WTC11 (cell line): Measurements from ENCODE around the gene NAV2.

Experiments
- CREB1 ChIP-seq: sonication (generic); formaldehyde crosslinking; IDR thresholded peaks from 2 replicates; pipeline ENCODE4 v1.8.0; 2023; ENCODE audit warnings: mild to moderate bottlenecking, missing genetic modification reagents
- JUN ChIP-seq: sonication (generic); formaldehyde crosslinking; IDR thresholded peaks from 2 replicates; pipeline ENCODE4 v1.8.0; 2023; ENCODE audit warnings: mild to moderate bottlenecking, missing genetic modification reagents
- NR1H2 ChIP-seq: sonication (generic); formaldehyde crosslinking; IDR thresholded peaks from 2 replicates; pipeline ENCODE4 v1.9.0; 2021; ENCODE audit warnings: mild to moderate bottlenecking, moderate library complexity, missing genetic modification reagents
- SP1 ChIP-seq: sonication (generic); formaldehyde crosslinking; conservative IDR thresholded peaks from 2 replicates; pipeline ENCODE4 v1.8.1; 2022; ENCODE audit warnings: missing genetic modification reagents
- ZNF121 ChIP-seq: sonication (generic); formaldehyde crosslinking; IDR thresholded peaks from 2 replicates; pipeline ENCODE4 v1.8.0; 2023; ENCODE audit warnings: missing genetic modification reagents
- ZNF416 ChIP-seq: fragments of 250-450 bp; sonication (Bioruptor Pico); IDR thresholded peaks from 2 replicates; pipeline ENCODE4 v1.9.0; 2021; ENCODE audit warnings: mild to moderate bottlenecking, inconsistent platforms
- ZNF671 ChIP-seq: fragments of 250-450 bp; sonication (Bioruptor Pico); IDR thresholded peaks from 2 replicates; pipeline ENCODE4 v1.8.0; 2021; ENCODE audit warnings: mild to moderate bottlenecking
- TF ChIP-seq, protein P1 (sequence below): sonication (generic); formaldehyde crosslinking; IDR thresholded peaks from 2 replicates; pipeline ENCODE4 v1.8.0; 2023; ENCODE audit warnings: mild to moderate bottlenecking, missing genetic modification reagents
- TF ChIP-seq, protein P2 (sequence below): sonication (generic); formaldehyde crosslinking; IDR thresholded peaks from 2 replicates; pipeline ENCODE4 v1.8.1; 2022; ENCODE audit warnings: missing genetic modification reagents, borderline replicate concordance
- TF ChIP-seq, protein P3 (sequence below): fragments of 200-600 bp; IDR thresholded peaks from 2 replicates; pipeline ENCODE4 v1.8.0; 2022; ENCODE audit warnings: antibody characterized with exemption
- TF ChIP-seq, protein P4 (sequence below): sonication (generic); formaldehyde crosslinking; IDR thresholded peaks from 2 replicates; pipeline ENCODE4 v1.8.0; 2022; ENCODE audit warnings: mild to moderate bottlenecking, missing genetic modification reagents

DNA sequence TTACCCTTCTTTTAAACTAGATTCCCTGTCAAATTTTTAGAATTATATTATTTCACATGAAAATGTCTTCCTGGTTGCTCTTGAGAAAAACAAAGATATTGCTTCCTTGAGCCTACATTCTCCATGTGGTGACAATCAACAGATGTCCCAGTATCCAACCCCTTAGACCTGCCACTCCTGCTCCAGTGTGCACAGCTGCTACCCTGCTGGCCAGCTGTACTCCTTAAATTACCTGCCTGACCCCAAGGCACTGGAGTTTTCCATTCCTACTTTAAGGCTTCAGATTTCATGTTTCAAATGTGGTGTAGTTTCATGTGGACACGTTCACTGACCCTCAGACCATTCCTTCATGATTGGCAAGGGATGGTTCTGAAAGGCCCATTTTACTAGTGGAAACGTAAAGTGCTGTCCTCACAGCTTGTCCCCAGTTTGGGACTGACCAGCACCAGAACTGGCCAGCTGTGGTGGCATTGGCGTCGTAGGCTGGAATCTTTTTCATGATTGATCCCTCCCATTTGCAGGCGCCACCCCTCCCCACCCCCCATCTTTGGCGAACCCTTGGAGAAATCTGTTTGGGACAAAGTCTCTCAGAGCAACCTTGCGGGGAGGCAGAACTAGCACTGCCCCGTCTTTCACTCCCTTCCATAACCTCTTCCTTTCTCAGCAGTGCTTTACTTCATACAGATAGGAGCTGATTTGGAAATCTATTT is 324.1 kb downstream of the NAV2 start:
- TF ChIP-seq ZNF416 (CRISPR knock-in tag) (no peak), JUN (CRISPR knock-in tag) (no peak), ZNF671 (CRISPR knock-in tag) (no peak), CREB1 (CRISPR knock-in tag) (no peak), ZNF121 (no peak), SP1 (CRISPR knock-in tag) (no peak), NR1H2 (CRISPR knock-in tag) (no peak)
- TF ChIP-seq, protein P1, sequence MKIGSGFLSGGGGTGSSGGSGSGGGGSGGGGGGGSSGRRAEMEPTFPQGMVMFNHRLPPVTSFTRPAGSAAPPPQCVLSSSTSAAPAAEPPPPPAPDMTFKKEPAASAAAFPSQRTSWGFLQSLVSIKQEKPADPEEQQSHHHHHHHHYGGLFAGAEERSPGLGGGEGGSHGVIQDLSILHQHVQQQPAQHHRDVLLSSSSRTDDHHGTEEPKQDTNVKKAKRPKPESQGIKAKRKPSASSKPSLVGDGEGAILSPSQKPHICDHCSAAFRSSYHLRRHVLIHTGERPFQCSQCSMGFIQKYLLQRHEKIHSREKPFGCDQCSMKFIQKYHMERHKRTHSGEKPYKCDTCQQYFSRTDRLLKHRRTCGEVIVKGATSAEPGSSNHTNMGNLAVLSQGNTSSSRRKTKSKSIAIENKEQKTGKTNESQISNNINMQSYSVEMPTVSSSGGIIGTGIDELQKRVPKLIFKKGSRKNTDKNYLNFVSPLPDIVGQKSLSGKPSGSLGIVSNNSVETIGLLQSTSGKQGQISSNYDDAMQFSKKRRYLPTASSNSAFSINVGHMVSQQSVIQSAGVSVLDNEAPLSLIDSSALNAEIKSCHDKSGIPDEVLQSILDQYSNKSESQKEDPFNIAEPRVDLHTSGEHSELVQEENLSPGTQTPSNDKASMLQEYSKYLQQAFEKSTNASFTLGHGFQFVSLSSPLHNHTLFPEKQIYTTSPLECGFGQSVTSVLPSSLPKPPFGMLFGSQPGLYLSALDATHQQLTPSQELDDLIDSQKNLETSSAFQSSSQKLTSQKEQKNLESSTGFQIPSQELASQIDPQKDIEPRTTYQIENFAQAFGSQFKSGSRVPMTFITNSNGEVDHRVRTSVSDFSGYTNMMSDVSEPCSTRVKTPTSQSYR (CRISPR knock-in tag), result no peak
- TF ChIP-seq, protein P2, sequence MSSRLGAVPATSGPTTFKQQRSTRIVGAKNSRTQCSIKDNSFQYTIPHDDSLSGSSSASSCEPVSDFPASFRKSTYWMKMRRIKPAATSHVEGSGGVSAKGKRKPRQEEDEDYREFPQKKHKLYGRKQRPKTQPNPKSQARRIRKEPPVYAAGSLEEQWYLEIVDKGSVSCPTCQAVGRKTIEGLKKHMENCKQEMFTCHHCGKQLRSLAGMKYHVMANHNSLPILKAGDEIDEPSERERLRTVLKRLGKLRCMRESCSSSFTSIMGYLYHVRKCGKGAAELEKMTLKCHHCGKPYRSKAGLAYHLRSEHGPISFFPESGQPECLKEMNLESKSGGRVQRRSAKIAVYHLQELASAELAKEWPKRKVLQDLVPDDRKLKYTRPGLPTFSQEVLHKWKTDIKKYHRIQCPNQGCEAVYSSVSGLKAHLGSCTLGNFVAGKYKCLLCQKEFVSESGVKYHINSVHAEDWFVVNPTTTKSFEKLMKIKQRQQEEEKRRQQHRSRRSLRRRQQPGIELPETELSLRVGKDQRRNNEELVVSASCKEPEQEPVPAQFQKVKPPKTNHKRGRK, result no peak
- TF ChIP-seq, protein P3, sequence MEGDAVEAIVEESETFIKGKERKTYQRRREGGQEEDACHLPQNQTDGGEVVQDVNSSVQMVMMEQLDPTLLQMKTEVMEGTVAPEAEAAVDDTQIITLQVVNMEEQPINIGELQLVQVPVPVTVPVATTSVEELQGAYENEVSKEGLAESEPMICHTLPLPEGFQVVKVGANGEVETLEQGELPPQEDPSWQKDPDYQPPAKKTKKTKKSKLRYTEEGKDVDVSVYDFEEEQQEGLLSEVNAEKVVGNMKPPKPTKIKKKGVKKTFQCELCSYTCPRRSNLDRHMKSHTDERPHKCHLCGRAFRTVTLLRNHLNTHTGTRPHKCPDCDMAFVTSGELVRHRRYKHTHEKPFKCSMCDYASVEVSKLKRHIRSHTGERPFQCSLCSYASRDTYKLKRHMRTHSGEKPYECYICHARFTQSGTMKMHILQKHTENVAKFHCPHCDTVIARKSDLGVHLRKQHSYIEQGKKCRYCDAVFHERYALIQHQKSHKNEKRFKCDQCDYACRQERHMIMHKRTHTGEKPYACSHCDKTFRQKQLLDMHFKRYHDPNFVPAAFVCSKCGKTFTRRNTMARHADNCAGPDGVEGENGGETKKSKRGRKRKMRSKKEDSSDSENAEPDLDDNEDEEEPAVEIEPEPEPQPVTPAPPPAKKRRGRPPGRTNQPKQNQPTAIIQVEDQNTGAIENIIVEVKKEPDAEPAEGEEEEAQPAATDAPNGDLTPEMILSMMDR, result no peak
- TF ChIP-seq, protein P4, sequence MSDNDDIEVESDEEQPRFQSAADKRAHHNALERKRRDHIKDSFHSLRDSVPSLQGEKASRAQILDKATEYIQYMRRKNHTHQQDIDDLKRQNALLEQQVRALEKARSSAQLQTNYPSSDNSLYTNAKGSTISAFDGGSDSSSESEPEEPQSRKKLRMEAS, result no peak
